Mesothelial cell of epicardium (in vitro differentiated cells): ENCODE data around the gene EPHA1. TPM values are rescaled to one million over a fixed set of nuclear protein-coding genes. Genes with fewer than 3 reads are reported as not detected.
"Not testable (repeated sequence)": the region's sequence is repeated elsewhere in the genome, so short reads cannot be mapped to it uniquely, and the experiment has no call there.

Experiments used
- DNase-seq, 2 experiments: peaks; one replicate each; pipeline ENCODE4 v3.0.0; 2021; ENCODE audit warnings: low spot score in 2 of 2; ENCODE audit not compliant: unreplicated experiment in 2 of 2
- H3K27ac Mint-ChIP-seq: 2 replicates; pipeline ENCODE4 v1.8.0; 2021; ENCODE audit warnings: mixed read lengths
- H3K27me3 Mint-ChIP-seq: 2 replicates; pipeline ENCODE4 v1.8.0; 2021; ENCODE audit warnings: low read depth, mixed read lengths
- H3K36me3 Mint-ChIP-seq: 2 replicates; pipeline ENCODE4 v1.8.0; 2021; ENCODE audit warnings: mixed read lengths
- H3K4me1 Mint-ChIP-seq: 2 replicates; pipeline ENCODE4 v1.8.0; 2021; ENCODE audit warnings: mixed read lengths
- H3K4me3 Mint-ChIP-seq: 2 replicates; pipeline ENCODE4 v1.8.0; 2021; ENCODE audit warnings: mild to moderate bottlenecking, moderate library complexity, mixed read lengths
- H3K9me3 Mint-ChIP-seq: 2 replicates; pipeline ENCODE4 v1.8.0; 2021; ENCODE audit warnings: mixed read lengths
- total RNA-seq: library from RNA; stranded (reverse); gene quantifications from 3 replicates; pipeline ENCODE4 v1.2.1, GENCODE V29; 2021
- TF ChIP-seq, protein P1 (sequence below): fragments of 200-600 bp; sonication (generic); IDR thresholded peaks from one replicate; pipeline ENCODE4 v1.5.0; 2021; ENCODE audit warnings: antibody characterized with exemption; ENCODE audit not compliant: unreplicated experiment

The EPHA1 gene
- total RNA-seq, 1 donor from 2014 or later, result 23.2 TPM

- Mint-ChIP-seq H3K4me1 (peaks cover 36% of the 10 kb centered on the region), H3K36me3 (no peaks in the 10 kb centered on the region), H3K27ac (no peak overlapping the region), H3K4me3 (no peak overlapping the region), H3K27me3 (no peaks in the 10 kb centered on the region), H3K9me3 (no peaks in the 10 kb centered on the region)
- TF ChIP-seq, protein P1, sequence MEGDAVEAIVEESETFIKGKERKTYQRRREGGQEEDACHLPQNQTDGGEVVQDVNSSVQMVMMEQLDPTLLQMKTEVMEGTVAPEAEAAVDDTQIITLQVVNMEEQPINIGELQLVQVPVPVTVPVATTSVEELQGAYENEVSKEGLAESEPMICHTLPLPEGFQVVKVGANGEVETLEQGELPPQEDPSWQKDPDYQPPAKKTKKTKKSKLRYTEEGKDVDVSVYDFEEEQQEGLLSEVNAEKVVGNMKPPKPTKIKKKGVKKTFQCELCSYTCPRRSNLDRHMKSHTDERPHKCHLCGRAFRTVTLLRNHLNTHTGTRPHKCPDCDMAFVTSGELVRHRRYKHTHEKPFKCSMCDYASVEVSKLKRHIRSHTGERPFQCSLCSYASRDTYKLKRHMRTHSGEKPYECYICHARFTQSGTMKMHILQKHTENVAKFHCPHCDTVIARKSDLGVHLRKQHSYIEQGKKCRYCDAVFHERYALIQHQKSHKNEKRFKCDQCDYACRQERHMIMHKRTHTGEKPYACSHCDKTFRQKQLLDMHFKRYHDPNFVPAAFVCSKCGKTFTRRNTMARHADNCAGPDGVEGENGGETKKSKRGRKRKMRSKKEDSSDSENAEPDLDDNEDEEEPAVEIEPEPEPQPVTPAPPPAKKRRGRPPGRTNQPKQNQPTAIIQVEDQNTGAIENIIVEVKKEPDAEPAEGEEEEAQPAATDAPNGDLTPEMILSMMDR, result no peak
- no peak for DNase-seq
Measured at GRCh38 chr7:143418681-143419458, 10.2 kb upstream of the EPHA1 start.

GRCh38 chr7:143417734-143418383, 9.2 kb upstream of the EPHA1 start:
- Mint-ChIP-seq H3K27me3 (no peaks in the 10 kb centered on the region), H3K9me3 (no peaks in the 10 kb centered on the region), H3K4me3 (no peak overlapping the region), H3K4me1 (peaks cover 40% of the 10 kb centered on the region), H3K36me3 (no peaks in the 10 kb centered on the region), H3K27ac (no peak overlapping the region)
- no peak for DNase-seq
- TF ChIP-seq, protein P1, result no peak

GRCh38 chr7:143416565-143417149, 8.0 kb upstream of the EPHA1 start:
- H3K9me3 Mint-ChIP-seq, result no peaks in the 10 kb centered on the region
- DNase-seq, result no peak
- no peak overlapping the region for H3K4me3 Mint-ChIP-seq
- peaks cover 49% of the 10 kb centered on the region for H3K4me1 Mint-ChIP-seq
- no peak overlapping the region for H3K27ac Mint-ChIP-seq
- H3K36me3 Mint-ChIP-seq, result no peaks in the 10 kb centered on the region
- TF ChIP-seq, protein P1, result peak; percentile 95
- no peaks in the 10 kb centered on the region for H3K27me3 Mint-ChIP-seq

- TF ChIP-seq, protein P1, result no peak
- no peak for DNase-seq
- Mint-ChIP-seq H3K4me3 (no peak overlapping the region), H3K36me3 (no peaks in the 10 kb centered on the region), H3K27me3 (no peaks in the 10 kb centered on the region), H3K27ac (peak overlapping the region; percentile 83), H3K9me3 (no peaks in the 10 kb centered on the region), H3K4me1 (peaks cover 56% of the 10 kb centered on the region)
Measured at GRCh38 chr7:143415742-143416397, 7.2 kb upstream of the EPHA1 start.

DNA sequence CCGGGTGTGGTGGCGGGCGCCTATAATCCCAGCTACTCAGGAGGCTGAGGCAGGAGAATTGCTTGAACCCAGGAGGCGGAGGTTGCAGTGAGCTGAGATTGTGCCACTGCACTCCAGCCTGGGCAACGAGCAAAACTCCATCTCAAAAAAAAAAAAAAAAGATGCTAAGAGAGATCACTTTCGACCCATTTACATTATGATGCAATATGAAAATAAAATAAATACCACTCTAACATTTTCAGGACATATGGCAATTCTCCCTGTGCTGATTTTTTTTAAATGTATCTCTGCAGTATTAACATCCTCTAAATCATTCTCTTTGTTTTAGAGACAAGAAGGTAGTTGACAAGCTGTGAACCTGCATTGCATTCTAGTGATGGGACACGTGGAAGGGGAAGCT, 6.6 kb upstream of the EPHA1 start:
- H3K4me3 Mint-ChIP-seq, result not testable (repeated sequence)

More for the DNA sequence above, 6.6 kb upstream of the EPHA1 start:
- H3K9me3 Mint-ChIP-seq, DNase-seq, H3K27me3 Mint-ChIP-seq, H3K36me3 Mint-ChIP-seq: not testable (repeated sequence)
- H3K27ac Mint-ChIP-seq, result peak overlapping the region; percentile 63
- H3K4me1 Mint-ChIP-seq, result peaks cover 63% of the 10 kb centered on the region
